ENCODE measurements around the gene CAGE1.
"Not testable (repeated sequence)": the region's sequence is repeated elsewhere in the genome, so short reads cannot be mapped to it uniquely, and the experiment has no call there.

The CAGE1 gene

DNA sequence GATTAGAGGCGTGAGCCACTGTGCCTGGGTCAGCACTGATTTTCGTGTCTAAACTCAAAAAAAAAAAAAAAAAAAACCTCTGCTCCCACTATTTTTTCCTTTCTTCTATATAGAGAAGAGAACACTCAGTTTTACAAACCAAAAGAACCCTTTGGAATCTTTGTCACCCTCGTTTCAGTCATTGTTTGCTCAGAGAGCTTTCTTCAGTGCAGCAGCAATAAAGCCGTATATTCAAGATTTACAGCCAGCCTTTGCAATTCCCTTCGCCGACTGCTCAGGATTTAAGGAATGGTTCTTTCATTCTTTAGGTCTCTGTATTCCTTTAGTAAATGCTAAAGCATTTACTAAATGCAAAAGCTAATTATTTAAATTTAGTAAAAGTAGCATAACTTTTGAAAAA is 20.2 kb upstream of the CAGE1 start:
- no peak for DNase-seq (ENCODE audit: low spot score)

DNA sequence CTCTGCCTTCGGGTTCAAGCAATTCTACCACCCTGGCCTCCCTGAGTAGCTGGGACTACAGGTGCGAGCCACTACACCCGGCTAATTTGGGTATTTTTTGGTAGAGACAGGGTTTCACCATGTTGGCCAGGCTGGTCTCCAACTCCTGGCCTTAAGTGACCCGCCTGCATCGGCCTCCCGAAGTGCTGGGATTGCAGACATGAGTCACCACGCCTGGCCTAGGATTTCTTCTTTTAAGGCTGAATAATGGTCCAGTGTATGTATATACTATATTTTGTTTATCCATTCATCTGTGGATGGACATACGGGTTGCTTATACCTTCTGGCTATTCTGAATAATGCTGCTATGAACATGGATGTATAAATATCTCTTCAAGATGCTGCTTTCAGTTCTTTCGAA is 17.2 kb upstream of the CAGE1 start:
- no peak for DNase-seq (ENCODE audit: low spot score)

- no peak for DNase-seq (ENCODE audit: low spot score)
Observed at GRCh38 chr6:7404546-7404945, 15.0 kb upstream of the CAGE1 start.

GRCh38 chr6:7402716-7403115 is 13.2 kb upstream of the CAGE1 start:
- no peak for DNase-seq (ENCODE audit: low spot score)

GRCh38 chr6:7401075-7401474 is 11.5 kb upstream of the CAGE1 start:
- no peak for DNase-seq (ENCODE audit: low spot score)

DNA sequence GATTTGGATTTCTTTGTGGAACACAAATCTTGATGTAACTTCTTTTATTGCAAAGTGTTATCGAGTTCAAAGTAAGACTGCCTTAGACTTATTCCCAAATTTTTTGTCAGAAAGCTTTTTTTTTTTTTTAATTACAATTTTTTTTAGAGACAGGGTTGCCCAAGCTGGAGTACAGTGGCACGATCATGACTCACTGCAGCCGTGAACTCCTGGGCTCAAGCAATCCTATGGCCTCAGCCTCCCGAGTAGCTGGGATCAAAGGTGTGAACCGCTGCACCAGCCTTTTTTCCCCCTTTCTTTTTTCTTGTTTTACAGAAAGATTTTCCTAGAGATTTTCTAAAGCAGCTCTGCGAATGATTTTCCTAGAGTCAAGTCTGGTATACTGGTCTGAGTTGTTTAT is 2.9 kb upstream of the CAGE1 start:
- no peak for DNase-seq (ENCODE audit: low spot score)

DNA sequence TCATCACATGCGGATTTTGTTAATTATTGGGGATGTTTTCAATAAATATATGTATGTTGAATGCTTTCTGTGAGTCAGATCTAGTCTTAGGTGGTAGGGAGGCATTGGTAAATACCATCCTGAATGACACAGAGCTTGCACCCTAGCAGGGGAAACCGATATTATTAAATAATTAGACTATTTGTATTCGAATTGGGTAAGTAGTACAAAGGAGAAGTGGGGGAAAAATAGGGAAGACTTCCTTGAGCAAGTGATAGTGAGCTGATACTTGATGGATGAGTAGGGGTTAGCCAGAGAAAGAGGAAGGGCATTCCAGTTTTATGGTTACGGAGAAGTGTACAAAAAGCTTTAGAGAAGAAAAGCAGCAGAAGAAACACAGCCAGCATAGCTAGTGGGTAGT is 1.6 kb upstream of the CAGE1 start:
- DNase-seq (ENCODE audit: low spot score), result no peak

DNA sequence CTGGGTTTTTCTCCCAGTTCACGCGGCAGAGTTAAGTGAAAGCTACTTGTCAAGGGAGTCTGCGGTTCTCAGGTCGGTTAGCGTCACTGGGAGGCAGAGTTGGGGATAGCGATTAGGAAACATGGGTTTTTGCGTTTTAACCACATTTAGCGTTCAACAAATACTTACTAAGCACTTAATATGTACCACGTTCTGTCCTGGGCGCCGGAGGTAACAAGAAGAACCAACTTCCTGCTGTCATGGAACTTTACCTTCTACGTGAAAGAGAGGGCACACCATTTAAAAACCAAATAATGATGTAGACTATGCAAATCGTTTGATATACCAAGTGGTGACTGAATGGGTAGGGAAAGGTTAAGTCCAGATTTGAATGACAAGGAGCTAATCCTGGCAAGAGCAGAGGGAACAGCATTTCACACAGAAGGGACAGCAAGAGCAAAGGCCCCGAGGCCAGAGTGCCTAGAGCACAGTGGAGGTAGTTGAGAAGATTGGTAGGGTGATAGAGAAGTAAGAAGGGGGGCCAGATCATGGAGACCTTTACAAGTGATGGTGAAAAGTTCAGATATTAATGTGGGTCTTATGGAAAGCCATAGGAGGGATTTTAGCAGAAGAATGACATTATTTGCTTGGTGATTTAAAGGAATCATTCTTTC is 810 bp upstream of the CAGE1 start:
- no peak for DNase-seq (ENCODE audit: low spot score)

GRCh38 chr6:7389162-7389450 is 436 bp downstream of the CAGE1 start:
- DNase-seq (ENCODE audit: low spot score), result no peak

GRCh38 chr6:7381092-7381491 is 8.4 kb downstream of the CAGE1 start:
- DNase-seq (ENCODE audit: low spot score), result no peak

DNA sequence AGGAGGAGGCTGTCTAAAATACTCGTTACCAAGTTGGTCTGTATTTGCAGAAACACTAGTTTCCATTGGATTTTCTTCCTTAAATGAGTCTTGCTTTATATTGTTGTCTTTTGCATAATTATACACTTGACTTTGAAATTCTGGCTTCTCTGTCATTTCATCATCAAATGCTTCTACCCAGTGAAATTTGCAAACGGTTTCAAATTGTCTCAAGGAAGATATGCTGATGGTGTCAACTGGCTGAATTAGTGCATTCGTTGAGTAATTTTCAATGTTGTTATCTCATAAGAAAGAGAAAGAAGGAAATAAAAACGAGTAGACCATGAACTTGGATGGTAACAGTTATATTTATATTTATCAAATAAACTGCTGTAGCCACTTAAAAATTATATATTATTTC is 10.8 kb downstream of the CAGE1 start:
- no peak for DNase-seq (ENCODE audit: low spot score)

DNA sequence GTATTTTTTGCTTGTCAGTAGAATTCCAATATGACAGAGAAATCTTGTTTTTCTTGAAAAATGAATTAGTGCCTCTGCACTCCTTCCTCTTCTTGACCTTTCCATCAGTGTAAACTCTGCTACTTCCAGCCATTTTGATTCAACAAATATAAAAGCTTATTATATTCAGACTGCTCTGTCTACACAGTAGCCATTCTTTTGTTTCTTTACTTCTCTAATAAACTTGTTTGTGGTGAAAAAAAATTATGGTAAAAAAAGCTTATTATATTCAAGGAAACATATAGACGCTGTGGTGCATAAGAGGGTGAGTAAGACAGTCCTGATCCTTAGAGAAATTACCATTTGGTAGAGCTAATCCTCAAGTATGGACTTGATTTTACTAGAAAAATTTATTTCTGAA is 11.6 kb downstream of the CAGE1 start:
- DNase-seq (ENCODE audit: low spot score), result no peak

- no peak for DNase-seq (ENCODE audit: low spot score)
Observed at GRCh38 chr6:7373739-7374138, 15.8 kb downstream of the CAGE1 start.

GRCh38 chr6:7367408-7367807 is 22.1 kb downstream of the CAGE1 start:
- DNase-seq (ENCODE audit: low spot score), result no peak

DNA sequence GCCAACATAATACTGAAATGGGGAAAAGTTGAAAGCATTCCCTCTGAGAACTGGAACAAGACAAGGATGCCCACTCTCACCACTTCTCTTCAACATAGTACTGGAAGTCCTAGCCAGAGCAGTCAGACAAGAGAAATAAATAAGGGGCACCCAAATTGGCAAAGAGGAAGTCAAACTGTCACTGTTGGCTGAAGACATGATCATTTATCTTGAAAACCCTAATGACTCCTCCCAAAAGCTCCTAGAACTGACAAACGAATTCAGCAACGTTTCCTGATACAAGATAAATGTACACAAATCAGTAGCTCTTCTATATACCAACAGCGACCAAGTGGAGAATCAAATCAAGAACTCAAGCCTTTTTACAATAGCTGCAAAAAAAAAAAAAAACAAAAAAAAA is 37.6 kb downstream of the CAGE1 start:
- DNase-seq (ENCODE audit: low spot score), result not testable (repeated sequence)

GRCh38 chr6:7350591-7350990 is 39.0 kb downstream of the CAGE1 start:
- not testable (repeated sequence) for DNase-seq (ENCODE audit: low spot score)

DNA sequence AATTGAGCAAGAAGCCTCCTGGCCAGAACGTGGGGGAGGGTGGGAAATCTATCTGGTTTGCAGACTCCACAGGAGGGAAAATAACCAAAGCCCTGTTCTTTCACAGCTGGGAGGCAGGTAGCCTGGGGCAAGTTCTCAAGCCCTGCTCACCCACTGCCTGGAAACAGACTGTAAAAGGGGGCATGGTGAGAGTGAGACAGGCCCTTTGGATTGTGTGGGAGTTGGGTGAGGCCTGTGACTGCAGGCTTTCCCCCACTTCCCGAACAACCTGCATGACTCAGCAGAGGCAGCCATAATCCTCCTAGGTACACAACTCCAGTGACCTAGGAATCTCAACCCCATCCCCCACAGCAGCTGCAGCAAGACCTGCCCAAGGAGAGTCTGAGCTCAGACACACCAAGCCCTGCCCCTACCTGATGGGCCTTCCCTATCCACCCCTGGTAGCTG is 42.0 kb downstream of the CAGE1 start:
- DNase-seq (ENCODE audit: low spot score), result not testable (repeated sequence)

DNA sequence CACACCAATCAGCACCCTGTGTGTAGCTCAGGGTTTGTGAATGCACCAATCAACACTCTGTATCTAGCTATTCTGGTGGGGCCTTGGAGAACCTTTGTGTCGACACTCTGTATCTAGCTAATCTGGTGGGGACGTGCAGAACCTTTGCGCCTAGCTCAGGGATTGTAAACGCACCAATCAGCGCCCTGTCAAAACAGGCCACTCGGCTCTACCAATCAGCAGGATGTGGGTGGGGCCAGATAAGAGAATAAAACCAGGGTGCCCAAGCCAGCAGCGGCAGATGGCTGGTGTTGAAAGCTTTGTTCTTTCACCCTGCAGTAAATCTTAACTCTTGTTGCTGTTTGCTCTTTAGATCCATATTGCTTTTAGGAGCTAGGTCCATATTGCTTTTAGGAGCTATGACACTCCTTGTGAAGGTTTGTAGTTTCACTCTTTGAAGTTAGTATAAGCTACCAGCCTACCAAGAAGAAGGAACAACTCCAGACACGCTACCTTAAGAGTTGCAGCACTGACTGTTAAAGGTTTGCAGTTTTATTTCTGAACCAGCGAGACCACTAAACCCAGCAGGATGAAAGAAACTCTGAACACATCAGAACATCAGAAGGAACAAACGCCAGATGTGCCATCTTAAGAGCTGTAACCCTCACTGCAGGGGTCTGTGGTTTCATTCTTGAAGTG is 44.6 kb downstream of the CAGE1 start:
- DNase-seq (ENCODE audit: low spot score), result not testable (repeated sequence)

DNA sequence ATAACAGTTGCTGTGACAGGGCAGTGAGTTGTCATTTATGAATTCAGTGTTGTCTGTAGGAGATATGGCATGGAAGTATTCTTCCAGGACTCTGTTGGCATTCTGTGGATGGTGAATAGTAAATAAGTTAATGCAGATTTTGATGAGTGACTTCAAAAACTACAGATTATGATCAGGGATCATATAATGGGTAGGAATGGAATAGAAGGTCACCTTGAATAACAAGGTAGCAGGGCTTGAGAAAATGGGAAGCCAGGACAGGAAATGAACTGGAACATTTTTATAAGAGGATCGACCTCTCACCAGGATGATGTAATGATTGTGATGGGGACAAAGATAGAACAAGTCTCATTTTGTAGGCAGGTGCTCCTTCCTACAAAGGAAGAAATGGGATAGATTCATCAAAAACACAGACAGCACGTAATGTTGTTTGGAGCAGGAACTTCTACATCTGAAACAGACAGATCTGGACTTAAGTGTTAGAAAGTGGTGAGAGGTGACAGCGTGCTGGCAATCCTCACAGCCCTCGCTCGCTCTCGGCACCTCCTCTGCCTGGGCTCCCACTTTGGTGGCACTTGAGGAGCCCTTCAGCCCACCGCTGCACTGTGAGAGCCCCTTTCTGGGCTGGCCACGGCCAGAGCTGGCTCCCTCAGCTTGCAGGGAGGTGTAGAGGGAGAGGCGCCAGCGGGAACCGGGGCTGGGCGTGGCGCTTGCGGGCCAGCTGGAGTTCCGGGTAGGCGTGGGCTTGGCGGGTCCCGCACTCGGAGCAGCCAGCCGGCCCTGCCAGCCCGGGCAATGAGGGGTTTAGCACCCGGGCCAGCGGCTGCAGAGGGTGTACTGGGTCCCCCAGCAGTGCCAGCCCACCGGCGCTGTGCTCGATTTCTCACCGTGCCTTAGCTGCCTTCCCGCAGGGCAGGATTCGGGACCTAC is 45.7 kb downstream of the CAGE1 start:
- no peak for DNase-seq (ENCODE audit: low spot score)

GRCh38 chr6:7341989-7342742 is 47.4 kb downstream of the CAGE1 start:
- DNase-seq (ENCODE audit: low spot score), result no peak

- DNase-seq (ENCODE audit: low spot score), result no peak
Observed at GRCh38 chr6:7341271-7341670, 48.3 kb downstream of the CAGE1 start.

GRCh38 chr6:7339007-7339732 is 50.4 kb downstream of the CAGE1 start:
- DNase-seq (ENCODE audit: low spot score), result peak; percentile 70

All from ecto neural progenitor cell (in vitro differentiated cells).